Measurements from ENCODE around the gene CD59. TPM values are rescaled to one million over a fixed set of nuclear protein-coding genes. Genes with fewer than 3 reads are reported as not detected.

CD59 gene
- total RNA-seq, 1 donor from 2014 or later: 789 TPM

GRCh38 chr11:33672273-33672672 is 64.0 kb downstream of the CD59 start:
- intact Hi-C loops (cut with micrococcal nuclease): no loop called here
- Histone ChIP-seq H3K4me3 (no peak overlapping the region), H3K27me3 (ENCODE audit: low read depth) (no peaks in the 10 kb centered on the region), H3K36me3 (no peaks in the 10 kb centered on the region), H3K9me3 (replicated peaks) (peaks cover 4% of the 10 kb centered on the region), H3K27ac (replicated peaks) (no peak overlapping the region), H3K4me1 (no peaks in the 10 kb centered on the region)
- DNase-seq: no peak
- no peak for TF ChIP-seq CTCF (IDR thresholded peaks at IDR 0.05; ENCODE audit: borderline replicate concordance)

GRCh38 chr11:33670250-33671011 is 65.8 kb downstream of the CD59 start:
- TF ChIP-seq CTCF (IDR thresholded peaks at IDR 0.05; ENCODE audit: borderline replicate concordance): no peak
- H3K4me3 ChIP-seq: no peak overlapping the region
- H3K36me3 ChIP-seq: no peaks in the 10 kb centered on the region
- intact Hi-C loops (cut with micrococcal nuclease): no loop called here
- H3K4me1 ChIP-seq: no peaks in the 10 kb centered on the region
- H3K27me3 ChIP-seq (ENCODE audit: low read depth): no peaks in the 10 kb centered on the region
- H3K9me3 ChIP-seq (replicated peaks): no peaks in the 10 kb centered on the region
- no peak for DNase-seq
- no peak overlapping the region for H3K27ac ChIP-seq (replicated peaks)

- DNase-seq: no peak
- H3K27ac ChIP-seq (replicated peaks): no peak overlapping the region
- no peaks in the 10 kb centered on the region for H3K36me3 ChIP-seq
- H3K27me3 ChIP-seq (ENCODE audit: low read depth): no peaks in the 10 kb centered on the region
- H3K4me1 ChIP-seq: no peaks in the 10 kb centered on the region
- no peaks in the 10 kb centered on the region for H3K9me3 ChIP-seq (replicated peaks)
- intact Hi-C loops (cut with micrococcal nuclease): no loop called here
- TF ChIP-seq CTCF (IDR thresholded peaks at IDR 0.05; ENCODE audit: borderline replicate concordance): no peak
- no peak overlapping the region for H3K4me3 ChIP-seq
Observed at GRCh38 chr11:33669598-33670249, 66.5 kb downstream of the CD59 start.

- no peak for DNase-seq
- Histone ChIP-seq H3K27me3 (ENCODE audit: low read depth) (no peaks in the 10 kb centered on the region), H3K36me3 (no peaks in the 10 kb centered on the region), H3K27ac (replicated peaks) (no peak overlapping the region), H3K4me3 (no peak overlapping the region), H3K4me1 (no peaks in the 10 kb centered on the region), H3K9me3 (replicated peaks) (no peaks in the 10 kb centered on the region)
- intact Hi-C loops (cut with micrococcal nuclease): no loop called here
- TF ChIP-seq CTCF (IDR thresholded peaks at IDR 0.05; ENCODE audit: borderline replicate concordance): no peak
Observed at GRCh38 chr11:33668951-33669596, 67.1 kb downstream of the CD59 start.

- Histone ChIP-seq H3K4me1 (no peaks in the 10 kb centered on the region), H3K9me3 (replicated peaks) (no peaks in the 10 kb centered on the region), H3K27me3 (ENCODE audit: low read depth) (no peaks in the 10 kb centered on the region), H3K4me3 (no peak overlapping the region), H3K36me3 (no peaks in the 10 kb centered on the region), H3K27ac (replicated peaks) (no peak overlapping the region)
- no peak for TF ChIP-seq CTCF (IDR thresholded peaks at IDR 0.05; ENCODE audit: borderline replicate concordance)
- intact Hi-C loops (cut with micrococcal nuclease): no loop called here
- no peak for DNase-seq
Observed at GRCh38 chr11:33668468-33668825, 67.8 kb downstream of the CD59 start.

Measured in left ventricle myocardium inferior (tissue), 1 donor.